Cardiac muscle cell (in vitro differentiated cells and primary cell): ENCODE data around the gene ATP2B1. TPM values are rescaled to one million over a fixed set of nuclear protein-coding genes. Genes with fewer than 3 reads are reported as not detected.
A peak's percentile ranks its signal among the peaks of the same experiment; 100 is the strongest.

Source experiments
- DNase-seq, 2 donors: peaks; one replicate each; pipeline versions ENCODE4 v3.0.0 to v3.0.0-alpha.2; 2010 to 2017; ENCODE audit warnings: low read depth in 1 of 2, low spot score in 1 of 2
- H3K27ac ChIP-seq: fragments of 200-600 bp; sonication (generic); 2 replicates; pipeline ENCODE4 v1.5.1; 2016
- H3K27me3 ChIP-seq: fragments of 200-600 bp; sonication (generic); 2 replicates; pipeline ENCODE4 v1.6.0; 2016; ENCODE audit warnings: control low read depth
- H3K36me3 ChIP-seq: fragments of 200-600 bp; sonication (generic); 2 replicates; pipeline ENCODE4 v1.5.1; 2016; ENCODE audit warnings: control low read depth
- H3K4me1 ChIP-seq: fragments of 200-600 bp; sonication (generic); 2 replicates; pipeline ENCODE4 v1.8.1; 2017; ENCODE audit warnings: low read depth, mild to moderate bottlenecking, mixed run types
- H3K4me3 ChIP-seq: fragments of 200-600 bp; sonication (generic); 2 replicates; pipeline ENCODE4 v1.5.1; 2016; ENCODE audit warnings: mild to moderate bottlenecking
- H3K9me3 ChIP-seq: fragments of 200-600 bp; sonication (generic); 2 replicates; pipeline ENCODE4 v1.5.1; 2017; ENCODE audit warnings: low read depth, mild to moderate bottlenecking, control low read depth
- CTCF ChIP-seq: IDR thresholded peaks from 2 replicates; pipeline ENCODE4 v1.5.1; 2012; ENCODE audit warnings: low read depth, mild to moderate bottlenecking, low read length
- polyA plus RNA-seq: library from polyadenylated mRNA; unstranded; fragments of >200 nt; fragmentation: Nextera tagmentation; extraction: Ambion mirVana; gene quantifications from 2 replicates; pipeline ENCODE4 v1.2.1, GENCODE V29; 2016
- total RNA-seq: library from RNA; depleted of rRNA; stranded (reverse); fragments of >200 nt; gene quantifications from 2 replicates; pipeline ENCODE4 v1.2.3, GENCODE V29; 2016

Gene ATP2B1
- total and polyA plus RNA-seq, 2 experiments from 2014 or later, result 29.0 to 41.5 TPM

GRCh38 chr12:89573051-89573810, 135.4 kb downstream of the ATP2B1 start:
- Histone ChIP-seq H3K4me1 (peaks cover 13% of the 10 kb centered on the region), H3K27ac (no peak overlapping the region), H3K9me3 (no peaks in the 10 kb centered on the region), H3K27me3 (no peaks in the 10 kb centered on the region), H3K36me3 (no peaks in the 10 kb centered on the region), H3K4me3 (no peak overlapping the region)
- no peak for DNase-seq
- no peak for TF ChIP-seq CTCF

GRCh38 chr12:89571491-89572195, 137.0 kb downstream of the ATP2B1 start:
- no peak overlapping the region for H3K27ac ChIP-seq
- no peaks in the 10 kb centered on the region for H3K9me3 ChIP-seq
- H3K27me3 ChIP-seq, result no peaks in the 10 kb centered on the region
- TF ChIP-seq CTCF, result no peak
- H3K4me3 ChIP-seq, result no peak overlapping the region
- DNase-seq, result peak in 1 of 2 donors; percentile 46
- H3K36me3 ChIP-seq, result no peaks in the 10 kb centered on the region
- H3K4me1 ChIP-seq, result peaks cover 15% of the 10 kb centered on the region

- H3K4me1 ChIP-seq, result peaks cover 4% of the 10 kb centered on the region
- H3K4me3 ChIP-seq, result no peak overlapping the region
- TF ChIP-seq CTCF, result no peak
- no peak overlapping the region for H3K27ac ChIP-seq
- H3K36me3 ChIP-seq, result no peaks in the 10 kb centered on the region
- no peaks in the 10 kb centered on the region for H3K27me3 ChIP-seq
- DNase-seq, result no peak
- H3K9me3 ChIP-seq, result no peaks in the 10 kb centered on the region
Observed at GRCh38 chr12:89568484-89568883, 140.2 kb downstream of the ATP2B1 start.

- peaks cover 4% of the 10 kb centered on the region for H3K4me1 ChIP-seq
- no peak for DNase-seq
- H3K36me3 ChIP-seq, result no peaks in the 10 kb centered on the region
- H3K27ac ChIP-seq, result no peak overlapping the region
- H3K4me3 ChIP-seq, result no peak overlapping the region
- no peaks in the 10 kb centered on the region for H3K27me3 ChIP-seq
- no peaks in the 10 kb centered on the region for H3K9me3 ChIP-seq
- TF ChIP-seq CTCF, result no peak
Observed at GRCh38 chr12:89567691-89568239, 140.9 kb downstream of the ATP2B1 start.

- no peaks in the 10 kb centered on the region for H3K36me3 ChIP-seq
Observed at GRCh38 chr12:89566615-89567014, 142.0 kb downstream of the ATP2B1 start.

More at GRCh38 chr12:89566615-89567014, 142.0 kb downstream of the ATP2B1 start:
- H3K4me1 ChIP-seq, result peaks cover 4% of the 10 kb centered on the region
- DNase-seq, result peak; percentile 4 to 35
- no peaks in the 10 kb centered on the region for H3K27me3 ChIP-seq
- H3K9me3 ChIP-seq, result no peaks in the 10 kb centered on the region
- no peak overlapping the region for H3K4me3 ChIP-seq
- H3K27ac ChIP-seq, result no peak overlapping the region
- TF ChIP-seq CTCF, result no peak
